ENCODE measurements around the gene SAMD4B. TPM values are rescaled to one million over a fixed set of nuclear protein-coding genes. Genes with fewer than 3 reads are reported as not detected.
A peak's percentile ranks its signal among the peaks of the same experiment; 100 is the strongest.

The SAMD4B gene
- total and polyA plus RNA-seq, 2 of the 8 experiments (the other 6 are each of a cell fraction or from before 2014, with no cell fraction given), result 137 to 158 TPM

DNA sequence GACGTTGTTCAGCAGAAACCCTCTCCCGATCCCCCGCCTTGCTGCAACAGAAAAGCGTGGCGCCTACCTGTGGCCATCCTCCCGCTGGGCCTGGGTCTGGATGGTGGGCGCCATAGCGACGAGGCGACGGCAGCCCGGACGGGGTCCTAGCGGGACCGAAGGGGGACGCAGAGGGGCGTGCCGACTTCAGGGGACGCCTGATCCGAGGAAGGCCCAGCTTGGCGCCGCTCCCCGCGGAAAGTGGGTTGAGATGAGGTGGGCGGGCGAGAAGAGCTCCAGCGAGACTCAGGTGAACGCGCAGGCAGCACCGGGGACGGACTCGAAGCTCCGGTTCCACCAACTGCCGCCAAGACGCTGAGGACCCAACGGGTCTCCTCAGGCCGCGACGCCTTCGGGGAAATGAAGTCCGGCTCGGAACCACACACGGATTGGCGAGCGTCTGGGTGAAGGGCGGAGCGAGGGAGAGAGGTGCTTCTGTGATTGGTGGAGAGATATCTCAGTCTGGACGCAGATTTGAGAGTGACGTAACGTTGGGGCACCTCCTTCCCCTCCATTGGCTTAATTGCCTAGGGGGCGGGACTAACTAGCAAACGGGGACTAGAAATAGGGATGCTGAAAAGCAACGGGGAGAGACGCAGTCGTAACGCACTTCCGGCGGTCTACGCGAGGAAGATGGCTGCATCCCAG lies 48.7 kb downstream of the SAMD4B start, which contains the start of the genes MED29 and PAF1:
Gene MED29 (plus strand): TSS at position 628 of the 687 bp plus-strand sequence. CDS start 45 bp downstream, at position 673.
Gene PAF1 (minus strand): TSS at position 356 of the 687 bp plus-strand sequence. CDS start 242 bp downstream, at position 114.
- Histone ChIP-seq H3K27ac (ENCODE audit: low read depth, low read length) (peak within 1 kb of the TSS; percentile 99), H3K23ac (ENCODE audit: insufficient read length) (no peak within 1 kb of the TSS), H4K20me1 (replicated peaks in 1 of 2; ENCODE audit: control insufficient read depth in 1 of 2, insufficient read depth in 2 of 2, low read length in 2 of 2) (peaks cover 0 to 7% of the 10 kb centered on the region in 2 experiments), H3K18ac (ENCODE audit: extremely low read depth, low read length) (peak within 1 kb of the TSS; percentile 99), H3K79me1 (ENCODE audit: low read depth, low read length) (peaks cover 5% of the 10 kb centered on the region), H3K14ac (ENCODE audit: insufficient read length) (no peak within 1 kb of the TSS), H3K4me3 (ENCODE audit: extremely low read depth in 1 of 4, insufficient read depth in 2 of 4, low read depth in 3 of 4, low read length in 4 of 4) (peak within 1 kb of the TSS; percentile 91 to 97 (median 96)), H2BK20ac (ENCODE audit: low read length) (no peak within 1 kb of the TSS), H2BK120ac (replicated peaks; ENCODE audit: low read depth, low read length) (no peak within 1 kb of the TSS), H3K9me3 (ENCODE audit: insufficient read depth in 2 of 2, low read depth in 1 of 2, low read length in 1 of 2) (no peaks in the 10 kb centered on the region), H3K23me2 (ENCODE audit: low read depth, low read length) (peaks cover 2% of the 10 kb centered on the region; the same call in 1 of the 2 replicates), H4K91ac (replicated peaks; ENCODE audit: insufficient read length, low read length) (peak within 1 kb of the TSS; percentile 45), H3K27me3 (replicated peaks in 1 of 4; ENCODE audit: control insufficient read depth in 3 of 4, extremely low read depth in 1 of 4, insufficient read depth in 3 of 4, low read length in 3 of 4) (no peaks in the 10 kb centered on the region), H3K4me2 (ENCODE audit: insufficient read depth in 1 of 2, low read depth in 2 of 2, low read length in 2 of 2) (peak within 1 kb of the TSS; percentile 75 to 76), H3K79me2 (ENCODE audit: control insufficient read depth in 1 of 2, insufficient read depth in 2 of 2, low read length in 2 of 2) (peaks cover 0 to 14% of the 10 kb centered on the region in 2 experiments; a peak in 2 of 4 replicates), H2BK5ac (ENCODE audit: low read depth, low read length) (peak within 1 kb of the TSS; percentile 97), H3K56ac (replicated peaks; ENCODE audit: insufficient read length, low read depth, low read length) (peak within 1 kb of the TSS; percentile 87), H2AK5ac (ENCODE audit: low read depth, low read length) (no peak within 1 kb of the TSS), H4K8ac (ENCODE audit: extremely low read depth, insufficient read depth, low read length) (peak within 1 kb of the TSS; percentile 96; the same call in 1 of the 2 replicates), H3K4me1 (replicated peaks in 1 of 4; ENCODE audit: control insufficient read depth in 3 of 4, insufficient read depth in 4 of 4, low read length in 3 of 4) (peaks cover 2 to 10% (median 7%) of the 10 kb centered on the region in 4 experiments), H3K36me3 (ENCODE audit: control insufficient read depth in 2 of 4, insufficient read depth in 4 of 4, low read length in 3 of 4) (peaks cover 5 to 35% (median 20%) of the 10 kb centered on the region in 4 experiments; a peak in 6 of 8 replicates), H3K4ac (replicated peaks; ENCODE audit: insufficient read length, low read depth, low read length) (no peak within 1 kb of the TSS), H3K9ac (replicated peaks in 1 of 4; ENCODE audit: extremely low read depth in 1 of 4, low read depth in 3 of 4, low read length in 3 of 4) (peak within 1 kb of the TSS; percentile 81 to 99 (median 90)), H2BK12ac (ENCODE audit: low read depth, low read length) (peak within 1 kb of the TSS; percentile 68), H4K5ac (ENCODE audit: insufficient read length, low read depth, low read length) (peak within 1 kb of the TSS; percentile 97), H2BK15ac (ENCODE audit: low read length) (peak within 1 kb of the TSS; percentile 95), H2AFZ (ENCODE audit: low read length) (peak within 1 kb of the TSS; percentile 13; the same call in 1 of the 2 replicates)
- DNase-seq (ENCODE audit: low read depth in 1 of 2, low spot score in 2 of 2) (peak; percentile 91 to 99), FAIRE-seq (peak; percentile 99)
- 2% methylated on average over 60 of the region's 60 CpGs; no CpG with 5 or more reads in 1 of the 2 experiments for WGBS, 2 experiments (ENCODE audit: extremely low coverage in 1 of 2, insufficient coverage in 1 of 2, insufficient read length in 1 of 2, insufficient replicate concordance in 2 of 2, low coverage in 1 of 2, low lambda C conversion rate in 2 of 2, missing lambda C conversion rate in 1 of 2)
- ChIA-PET POLR2A (ENCODE audit: partially characterized antibody) (interaction anchor here (0.6 to 12.2 kb wide), 39 partner anchors 9 to 306 kb away, joined by 3 to 234 read pairs (median 5); partner anchors contain the start of genes EID2B, PLEKHG2, RPS16 and SAMD4B), CTCF (ENCODE audit: partially characterized antibody) (interaction anchor here (1.9 to 3.7 kb wide), 2 partner anchors 10 to 21 kb away, joined by 10 to 13 read pairs; partner anchors contain the start of gene PLEKHG2)
- TF ChIP-seq YY1 (IDR thresholded peaks at IDR 0.05; ENCODE audit: low read depth, low read length) (peak; percentile 93), NRF1 (IDR thresholded peaks at IDR 0.05; ENCODE audit: low read depth, low read length) (no peak), RFX5 (IDR thresholded peaks at IDR 0.05; ENCODE audit: borderline replicate concordance, low read depth, low read length) (no peak), FOSL1 (IDR thresholded peaks at IDR 0.05; ENCODE audit: insufficient read depth, low read depth, low read length) (no peak), KDM5A (IDR thresholded peaks at IDR 0.05; ENCODE audit: low read length) (0 out of 2 replicates have a peak, but pooled peaks have one; percentile 24)

Data from H1 (cell line).